ENCODE measurements around the gene LMTK2. TPM values are rescaled to one million over a fixed set of nuclear protein-coding genes. Genes with fewer than 3 reads are reported as not detected.

The LMTK2 gene
- total RNA-seq = 15.4 and 21.4 TPM in 2 replicates
- long read RNA-seq, partial matches to known transcripts = 2 of 7 reads
- long read RNA-seq, other reads (novel, unspliced or antisense) = 5 of 7 reads

GRCh38 chr7:98106647-98107312, at the start of gene LMTK2:
Gene LMTK2, plus strand, starts transcription at chr7:98106862. Its CDS starts 316 bp downstream, at chr7:98107178.
- H3K4me3 Mint-ChIP-seq (ENCODE audit: unreplicated experiment) = peak within 1 kb of the TSS; percentile 96
- peak within 1 kb of the TSS; percentile 94 for H3K27ac Mint-ChIP-seq (ENCODE audit: unreplicated experiment)
- peaks cover 21% of the 10 kb centered on the region for H3K4me1 Mint-ChIP-seq (ENCODE audit: unreplicated experiment)
- no peaks in the 10 kb centered on the region for H3K36me3 Mint-ChIP-seq (ENCODE audit: unreplicated experiment)
- H3K9me3 Mint-ChIP-seq (ENCODE audit: unreplicated experiment) = no peaks in the 10 kb centered on the region
- peak; percentile 99 for DNase-seq (ENCODE audit: extremely low spot score, unreplicated experiment)
- H3K27me3 Mint-ChIP-seq (ENCODE audit: unreplicated experiment) = no peaks in the 10 kb centered on the region
- TF ChIP-seq CTCF (IDR thresholded peaks at IDR 0.05) = peak; percentile 95

DNA sequence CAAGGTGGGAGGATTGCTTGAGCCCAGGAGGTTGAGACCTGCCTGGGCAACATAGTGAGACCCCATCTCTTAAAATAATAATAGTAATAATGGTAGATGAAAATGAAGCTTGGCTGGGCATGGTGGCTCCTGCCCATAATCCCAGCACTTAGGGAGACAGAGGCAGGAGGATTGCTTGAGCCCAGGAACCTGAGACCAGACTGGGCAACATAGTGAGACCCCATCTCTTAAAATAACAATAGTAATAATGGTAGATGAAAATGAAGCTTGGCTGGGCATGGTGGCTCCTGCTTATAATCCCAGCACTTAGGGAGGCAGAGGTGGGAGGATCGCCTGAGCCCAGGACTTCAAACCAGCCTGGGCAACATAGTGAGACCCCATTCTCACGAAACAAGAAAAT, 49.5 kb upstream of the LMTK2 start:
- Mint-ChIP-seq H3K36me3 (ENCODE audit: unreplicated experiment) (no peaks in the 10 kb centered on the region), H3K9me3 (ENCODE audit: unreplicated experiment) (no peaks in the 10 kb centered on the region), H3K27ac (ENCODE audit: unreplicated experiment) (no peak overlapping the region), H3K4me1 (ENCODE audit: unreplicated experiment) (no peaks in the 10 kb centered on the region), H3K27me3 (ENCODE audit: unreplicated experiment) (peaks cover 7% of the 10 kb centered on the region), H3K4me3 (ENCODE audit: unreplicated experiment) (no peak overlapping the region)
- TF ChIP-seq CTCF (IDR thresholded peaks at IDR 0.05) = no peak
- DNase-seq (ENCODE audit: extremely low spot score, unreplicated experiment) = no peak

- Mint-ChIP-seq H3K27me3 (ENCODE audit: unreplicated experiment) (peaks cover 7% of the 10 kb centered on the region), H3K4me3 (ENCODE audit: unreplicated experiment) (no peak overlapping the region), H3K27ac (ENCODE audit: unreplicated experiment) (no peak overlapping the region), H3K9me3 (ENCODE audit: unreplicated experiment) (no peaks in the 10 kb centered on the region), H3K36me3 (ENCODE audit: unreplicated experiment) (no peaks in the 10 kb centered on the region), H3K4me1 (ENCODE audit: unreplicated experiment) (no peaks in the 10 kb centered on the region)
- TF ChIP-seq CTCF (IDR thresholded peaks at IDR 0.05) = no peak
- DNase-seq (ENCODE audit: extremely low spot score, unreplicated experiment) = no peak
Measured at GRCh38 chr7:98058186-98058585, 48.5 kb upstream of the LMTK2 start.

DNA sequence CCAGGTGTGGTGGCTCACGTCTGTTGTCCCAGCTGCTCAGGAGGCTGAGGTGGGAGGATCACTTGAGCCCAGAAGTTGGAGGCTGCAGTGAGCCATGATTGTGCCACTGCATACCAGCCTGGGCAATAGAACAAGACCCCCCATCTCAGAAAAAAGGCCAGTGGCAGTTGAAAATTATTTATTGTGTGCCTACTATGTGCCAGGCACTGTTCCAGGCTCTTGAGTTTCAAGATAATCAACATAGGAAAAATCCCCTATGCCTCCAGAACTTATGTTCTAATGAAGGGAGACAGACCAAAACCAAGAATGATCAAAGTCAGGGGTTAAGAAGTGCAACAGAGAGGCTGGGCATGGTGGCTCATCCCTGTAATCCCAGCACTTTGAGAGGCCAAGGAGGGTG, 42.4 kb upstream of the LMTK2 start:
- no peaks in the 10 kb centered on the region for H3K27me3 Mint-ChIP-seq (ENCODE audit: unreplicated experiment)
- H3K27ac Mint-ChIP-seq (ENCODE audit: unreplicated experiment) = no peak overlapping the region
- H3K4me3 Mint-ChIP-seq (ENCODE audit: unreplicated experiment) = no peak overlapping the region
- H3K4me1 Mint-ChIP-seq (ENCODE audit: unreplicated experiment) = no peaks in the 10 kb centered on the region
- peaks cover 5% of the 10 kb centered on the region for H3K9me3 Mint-ChIP-seq (ENCODE audit: unreplicated experiment)
- no peaks in the 10 kb centered on the region for H3K36me3 Mint-ChIP-seq (ENCODE audit: unreplicated experiment)
- DNase-seq (ENCODE audit: extremely low spot score, unreplicated experiment) = no peak
- TF ChIP-seq CTCF (IDR thresholded peaks at IDR 0.05) = no peak

- H3K27ac Mint-ChIP-seq (ENCODE audit: unreplicated experiment) = no peak overlapping the region
Measured at GRCh38 chr7:98066208-98066607, 40.5 kb upstream of the LMTK2 start.

More at GRCh38 chr7:98066208-98066607, 40.5 kb upstream of the LMTK2 start:
- Mint-ChIP-seq H3K27me3 (ENCODE audit: unreplicated experiment) (no peaks in the 10 kb centered on the region), H3K9me3 (ENCODE audit: unreplicated experiment) (peaks cover 5% of the 10 kb centered on the region), H3K36me3 (ENCODE audit: unreplicated experiment) (no peaks in the 10 kb centered on the region), H3K4me3 (ENCODE audit: unreplicated experiment) (no peak overlapping the region), H3K4me1 (ENCODE audit: unreplicated experiment) (no peaks in the 10 kb centered on the region)
- TF ChIP-seq CTCF (IDR thresholded peaks at IDR 0.05) = no peak
- DNase-seq (ENCODE audit: extremely low spot score, unreplicated experiment) = no peak

Data from osteocyte (in vitro differentiated cells).